Fibroblast of lung (primary cell): ENCODE measurements around the gene SERPINB1. TPM values are rescaled to one million over a fixed set of nuclear protein-coding genes. Genes with fewer than 3 reads are reported as not detected.

Experiments
- DNase-seq, 2 donors: peaks; one replicate each; pipeline versions ENCODE4 v3.0.0 to v3.0.0-alpha.2; 2010; ENCODE audit warnings: low read depth in 2 of 2
- H2AFZ ChIP-seq: 2 replicates; pipeline ENCODE4 v1.5.1; 2012; ENCODE audit warnings: low read length, control low read depth, inconsistent platforms
- H3K27ac ChIP-seq: 2 replicates; pipeline ENCODE4 v1.5.1; 2011; ENCODE audit warnings: low read length, control low read depth; ENCODE audit not compliant: insufficient read depth
- H3K27me3 ChIP-seq: 2 replicates; pipeline ENCODE4 v1.5.1; 2011; ENCODE audit warnings: mild to moderate bottlenecking, low read length; ENCODE audit not compliant: control insufficient read depth, insufficient read depth
- H3K36me3 ChIP-seq: 2 replicates; pipeline ENCODE4 v1.5.1; 2011; ENCODE audit warnings: low read length; ENCODE audit not compliant: control insufficient read depth, insufficient read depth
- H3K4me1 ChIP-seq: 2 replicates; pipeline ENCODE4 v1.5.1; 2011; ENCODE audit warnings: low read length; ENCODE audit not compliant: control insufficient read depth, insufficient read depth; ENCODE audit errors: extremely low read depth
- H3K4me2 ChIP-seq: 2 replicates; pipeline ENCODE4 v1.5.1; 2011; ENCODE audit warnings: low read length, control low read depth; ENCODE audit not compliant: insufficient read depth; ENCODE audit errors: extremely low read depth
- H3K4me3 ChIP-seq, 4 experiments: fragments of 200-600 bp in 1 of 4; sonication (generic) in 1 of 4; replicated peaks in 1 of 4; 2 replicates each; pipeline ENCODE4 v1.5.1; 2011 to 2016; ENCODE audit warnings: low read length in 4 of 4, low read depth in 3 of 4, mild to moderate bottlenecking in 3 of 4, control low read depth in 2 of 4, inconsistent platforms in 1 of 4, mixed read lengths in 1 of 4; ENCODE audit not compliant: insufficient read depth in 1 of 4; ENCODE audit errors: control extremely low read depth in 1 of 4
- H3K79me2 ChIP-seq: 2 replicates; pipeline ENCODE4 v1.5.1; 2012; ENCODE audit warnings: mild to moderate bottlenecking, low read length, inconsistent platforms; ENCODE audit not compliant: control insufficient read depth, insufficient read depth
- H3K9ac ChIP-seq: 2 replicates; pipeline ENCODE4 v1.5.1; 2011; ENCODE audit warnings: mild to moderate bottlenecking, low read length, control low read depth; ENCODE audit not compliant: insufficient read depth
- H3K9me3 ChIP-seq: 2 replicates; pipeline ENCODE4 v1.5.1; 2012; ENCODE audit warnings: low read depth, low read length; ENCODE audit not compliant: control insufficient read depth, insufficient read depth
- H4K20me1 ChIP-seq: 2 replicates; pipeline ENCODE4 v1.5.1; 2011; ENCODE audit warnings: low read length; ENCODE audit not compliant: control insufficient read depth, insufficient read depth; ENCODE audit errors: extremely low read depth
- EZH2 ChIP-seq: IDR thresholded peaks from 2 replicates; pipeline ENCODE4 v1.5.1; 2012; ENCODE audit warnings: low read length, control low read depth, mild to moderate bottlenecking; ENCODE audit errors: missing control alignments
- polyA plus RNA-seq, 2 donors: library from polyadenylated mRNA; depleted of rRNA in 1 of 2; stranded (reverse) in 1 of 2; unstranded in 1 of 2; fragments of >200 nt; gene quantifications; 2 replicates each; pipeline ENCODE4 v1.2.1, GENCODE V29; 2011 to 2012; ENCODE audit warnings: missing spikeins in 1 of 2
- total RNA-seq: library from RNA; depleted of rRNA; stranded (reverse); fragments of >200 nt; gene quantifications from 2 replicates; pipeline ENCODE4 v1.2.1, GENCODE V29; 2014
- TF ChIP-seq, protein P1 (sequence below), 2 donors: IDR thresholded peaks in 1 of 2; conservative IDR thresholded peaks in 1 of 2; 1 replicate in 1 of 2; 2 replicates in 1 of 2; pipeline ENCODE4 v1.5.1; 2011 to 2012; ENCODE audit warnings: low read length in 2 of 2, control low read depth in 1 of 2, inconsistent platforms in 1 of 2, low read depth in 1 of 2, mild to moderate bottlenecking in 1 of 2

SERPINB1 gene
- total and polyA plus RNA-seq, 2 donors (not counting 1 experiment from before 2014, with no cell fraction given), result 19.3 to 39.5 TPM

DNA sequence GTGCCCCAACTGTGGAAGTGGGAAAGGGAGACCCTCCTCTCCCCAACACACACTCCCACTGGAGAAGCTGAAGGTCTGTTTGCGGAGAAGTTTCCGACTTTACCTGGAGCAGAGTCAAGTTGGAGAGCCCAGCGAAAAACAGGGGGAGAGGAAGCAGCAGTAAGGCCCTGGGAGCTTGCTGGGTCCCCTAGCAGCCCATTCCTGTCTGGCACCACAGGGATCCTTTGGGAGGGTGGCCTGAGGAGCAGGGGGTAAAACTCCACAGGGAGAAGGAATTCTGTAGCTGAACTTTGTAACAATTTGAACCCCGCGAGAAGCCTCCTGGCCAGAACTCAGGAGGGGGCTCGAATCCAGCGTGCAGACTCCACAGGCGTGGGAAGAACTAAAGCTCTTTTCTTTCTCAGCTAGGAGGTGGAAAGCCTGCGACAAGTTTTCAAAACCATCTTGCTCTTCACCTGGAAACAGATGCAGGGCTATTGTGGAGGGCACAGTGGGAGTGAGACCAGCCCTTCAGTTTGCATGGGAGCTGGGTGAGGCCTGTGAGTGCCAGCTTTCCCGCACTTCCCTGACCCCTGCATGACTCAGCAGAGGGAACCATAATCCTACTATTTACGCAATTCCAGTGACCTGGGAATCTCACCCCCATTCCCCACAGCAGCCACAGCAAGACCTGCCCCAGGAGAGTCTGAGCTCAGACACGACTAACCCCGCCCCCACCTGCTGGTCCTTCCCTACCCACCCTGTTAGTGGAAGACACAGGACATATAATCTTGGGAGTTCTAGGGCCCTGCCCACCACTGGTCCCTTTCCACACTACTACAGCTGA lies 35.6 kb upstream of the SERPINB1 start:
- peaks cover 11% of the 10 kb centered on the region for H3K4me1 ChIP-seq
- H2AFZ ChIP-seq, result no peak overlapping the region
- H3K4me3 ChIP-seq, result peak overlapping the region in 1 of 4 experiments; percentile 59
- peak overlapping the region; percentile 84 for H3K4me2 ChIP-seq
- H3K27me3 ChIP-seq, result peaks cover 2% of the 10 kb centered on the region
- H4K20me1 ChIP-seq, result no peaks in the 10 kb centered on the region
- H3K9ac ChIP-seq, result no peak overlapping the region
- no peak for TF ChIP-seq EZH2
- TF ChIP-seq, protein P1, sequence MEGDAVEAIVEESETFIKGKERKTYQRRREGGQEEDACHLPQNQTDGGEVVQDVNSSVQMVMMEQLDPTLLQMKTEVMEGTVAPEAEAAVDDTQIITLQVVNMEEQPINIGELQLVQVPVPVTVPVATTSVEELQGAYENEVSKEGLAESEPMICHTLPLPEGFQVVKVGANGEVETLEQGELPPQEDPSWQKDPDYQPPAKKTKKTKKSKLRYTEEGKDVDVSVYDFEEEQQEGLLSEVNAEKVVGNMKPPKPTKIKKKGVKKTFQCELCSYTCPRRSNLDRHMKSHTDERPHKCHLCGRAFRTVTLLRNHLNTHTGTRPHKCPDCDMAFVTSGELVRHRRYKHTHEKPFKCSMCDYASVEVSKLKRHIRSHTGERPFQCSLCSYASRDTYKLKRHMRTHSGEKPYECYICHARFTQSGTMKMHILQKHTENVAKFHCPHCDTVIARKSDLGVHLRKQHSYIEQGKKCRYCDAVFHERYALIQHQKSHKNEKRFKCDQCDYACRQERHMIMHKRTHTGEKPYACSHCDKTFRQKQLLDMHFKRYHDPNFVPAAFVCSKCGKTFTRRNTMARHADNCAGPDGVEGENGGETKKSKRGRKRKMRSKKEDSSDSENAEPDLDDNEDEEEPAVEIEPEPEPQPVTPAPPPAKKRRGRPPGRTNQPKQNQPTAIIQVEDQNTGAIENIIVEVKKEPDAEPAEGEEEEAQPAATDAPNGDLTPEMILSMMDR (conservative IDR thresholded peaks at IDR 0.05 in 1 of 2, IDR thresholded peaks at IDR 0.05 in 1 of 2; ENCODE audit: low read depth in 1 of 2, low read length in 2 of 2), result no peak
- no peaks in the 10 kb centered on the region for H3K79me2 ChIP-seq
- DNase-seq, result peak; percentile 35 to 67
- H3K9me3 ChIP-seq, result no peaks in the 10 kb centered on the region
- H3K36me3 ChIP-seq, result no peaks in the 10 kb centered on the region
- H3K27ac ChIP-seq, result peak overlapping the region; percentile 27

DNA sequence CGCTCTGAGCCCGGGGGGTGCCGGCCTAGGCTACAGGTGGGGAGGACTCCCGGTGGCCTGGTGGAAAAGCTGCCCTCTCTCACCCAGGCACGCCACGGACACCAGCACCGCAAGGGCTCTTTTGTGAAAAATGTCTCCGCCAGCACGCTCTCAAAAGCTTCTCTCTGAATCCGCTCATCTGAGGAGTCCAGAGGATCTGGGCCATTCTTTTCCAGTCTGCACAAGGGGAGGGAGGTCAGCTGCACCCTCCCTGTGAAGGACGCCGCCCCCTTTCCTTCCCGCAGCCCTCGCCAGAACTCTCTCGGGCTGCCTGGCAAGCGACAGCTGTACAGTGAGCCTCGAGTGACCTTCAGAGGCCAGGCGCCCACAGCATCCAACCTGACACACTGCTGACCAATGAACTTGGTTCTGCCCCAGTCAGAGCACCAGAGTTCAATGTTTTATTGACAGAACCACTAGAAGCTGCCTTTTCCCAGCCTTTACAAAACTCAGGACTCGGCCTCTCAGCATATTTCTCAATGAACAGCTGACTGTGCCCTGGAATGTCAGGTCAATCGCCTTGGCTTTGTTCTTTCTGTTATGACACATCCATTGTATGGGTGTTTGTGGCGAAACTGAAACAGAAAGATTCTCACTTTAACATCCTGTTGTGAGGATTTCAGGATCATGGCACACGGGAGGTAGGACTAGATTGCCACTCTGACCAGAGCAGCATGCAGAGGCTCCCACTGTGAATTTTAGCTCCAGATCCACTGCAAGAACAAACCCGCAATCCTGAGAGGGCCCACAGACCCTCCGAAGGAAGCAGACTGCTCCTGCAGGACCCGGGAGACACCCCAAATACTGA lies 34.8 kb upstream of the SERPINB1 start:
- no peaks in the 10 kb centered on the region for H3K79me2 ChIP-seq
- TF ChIP-seq, protein P1 (conservative IDR thresholded peaks at IDR 0.05 in 1 of 2, IDR thresholded peaks at IDR 0.05 in 1 of 2; ENCODE audit: low read depth in 1 of 2, low read length in 2 of 2), result no peak
- no peak for TF ChIP-seq EZH2
- H3K27ac ChIP-seq, result peak overlapping the region; percentile 27
- H4K20me1 ChIP-seq, result no peaks in the 10 kb centered on the region
- peak overlapping the region in 3 of 4 experiments; percentile 11 to 59 (median 24) for H3K4me3 ChIP-seq
- no peaks in the 10 kb centered on the region for H3K36me3 ChIP-seq
- H3K9ac ChIP-seq, result no peak overlapping the region
- H3K4me1 ChIP-seq, result peaks cover 11% of the 10 kb centered on the region
- H3K4me2 ChIP-seq, result peak overlapping the region; percentile 84
- H2AFZ ChIP-seq, result peak overlapping the region; percentile 24
- no peaks in the 10 kb centered on the region for H3K9me3 ChIP-seq
- DNase-seq, result peak; percentile 90 to 92
- peaks cover 2% of the 10 kb centered on the region for H3K27me3 ChIP-seq
